HG02938 (cell line): ENCODE results near the gene SSR2.
"Not testable (repeated sequence)": the region's sequence is repeated elsewhere in the genome, so short reads cannot be mapped to it uniquely, and the experiment has no call there.

ENCODE experiments used
- ATAC-seq: cut with Tn5 transposase; IDR thresholded peaks from one replicate; pipeline ENCODE4 v1.9.1; 2021; ENCODE audit warnings: mild to moderate bottlenecking, moderate library complexity; ENCODE audit not compliant: unreplicated experiment

SSR2 gene

GRCh38 chr1:156048663-156049258 lies 28.0 kb upstream of the SSR2 start:
- ATAC-seq, result no peak

GRCh38 chr1:156045076-156045475 lies 24.3 kb upstream of the SSR2 start:
- no peak for ATAC-seq

DNA sequence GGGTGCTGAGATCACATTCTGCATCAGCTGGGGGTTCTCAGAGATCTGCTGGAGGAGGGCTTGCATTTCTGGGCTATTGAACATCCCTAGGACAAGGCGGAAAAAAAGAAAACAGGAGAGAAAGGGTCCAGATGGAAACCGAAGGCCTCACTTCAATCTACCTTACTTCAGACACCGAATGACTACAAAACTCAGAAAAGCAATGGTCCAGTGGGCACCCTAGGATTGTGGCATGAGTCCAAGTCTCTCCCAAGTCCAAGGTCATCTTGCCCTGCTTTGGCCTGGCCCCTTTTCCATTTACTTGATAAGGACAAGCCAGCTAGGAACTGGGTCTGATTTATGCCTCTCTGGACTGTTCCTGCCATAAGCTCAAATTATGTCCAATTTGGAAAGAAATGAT lies 22.1 kb upstream of the SSR2 start:
- no peak for ATAC-seq

DNA sequence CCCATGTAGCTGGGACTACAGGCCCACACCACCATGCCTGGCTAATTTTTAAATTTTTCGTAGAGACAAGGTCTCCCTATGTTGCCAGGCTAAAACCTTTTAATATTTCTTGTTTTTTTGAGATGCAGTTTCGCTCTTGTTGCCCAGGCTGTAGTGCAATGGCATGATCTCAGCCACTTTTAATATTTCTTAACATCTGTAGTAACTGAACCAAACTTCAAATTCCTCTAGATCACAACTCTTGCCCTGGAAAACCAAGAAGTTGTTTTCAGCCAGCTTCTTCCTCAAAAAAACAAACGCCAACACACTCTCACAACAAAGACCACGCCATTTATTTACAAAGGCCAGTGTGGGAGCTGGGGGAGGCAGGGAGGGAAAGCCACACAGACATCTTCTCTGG lies 14.2 kb upstream of the SSR2 start:
- not testable (repeated sequence) for ATAC-seq

DNA sequence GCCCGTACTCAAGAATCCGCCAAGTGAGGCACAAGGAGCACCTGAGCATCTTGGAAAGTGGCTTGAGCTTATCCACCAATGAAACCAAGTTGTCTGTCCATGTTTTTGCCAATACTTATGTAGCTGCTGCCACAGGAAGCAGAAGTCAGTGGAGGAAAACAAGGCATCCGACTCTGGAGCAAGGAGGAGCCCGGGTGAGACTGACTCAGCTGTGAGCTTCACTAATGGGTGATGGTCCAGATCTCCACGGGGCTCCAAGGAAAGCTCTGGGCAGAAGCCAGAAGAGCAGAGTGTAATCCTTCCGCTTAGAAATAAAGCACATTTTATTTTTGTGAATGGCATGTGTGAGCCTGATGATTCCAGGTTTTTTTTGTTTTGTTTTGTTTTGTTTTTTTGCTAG lies 12.3 kb upstream of the SSR2 start:
- ATAC-seq, result no peak

DNA sequence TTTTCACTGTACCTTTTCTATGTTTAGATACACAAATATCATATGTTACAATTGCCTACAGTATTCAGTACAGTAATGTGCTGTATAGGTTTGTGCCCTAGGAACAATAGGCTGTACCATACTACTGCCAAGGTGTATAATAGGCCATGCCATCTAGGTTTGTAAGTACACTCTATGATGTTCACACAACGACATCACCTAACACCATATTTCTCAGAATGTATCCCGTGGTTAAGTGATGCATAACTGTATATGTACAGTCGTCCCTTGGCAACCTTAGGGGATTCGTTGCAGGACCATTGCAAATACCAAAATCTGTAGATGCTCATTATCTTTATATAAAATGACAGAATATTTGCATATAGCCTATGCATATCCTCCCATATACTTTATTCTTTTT lies 5.8 kb upstream of the SSR2 start:
- ATAC-seq, result no peak

DNA sequence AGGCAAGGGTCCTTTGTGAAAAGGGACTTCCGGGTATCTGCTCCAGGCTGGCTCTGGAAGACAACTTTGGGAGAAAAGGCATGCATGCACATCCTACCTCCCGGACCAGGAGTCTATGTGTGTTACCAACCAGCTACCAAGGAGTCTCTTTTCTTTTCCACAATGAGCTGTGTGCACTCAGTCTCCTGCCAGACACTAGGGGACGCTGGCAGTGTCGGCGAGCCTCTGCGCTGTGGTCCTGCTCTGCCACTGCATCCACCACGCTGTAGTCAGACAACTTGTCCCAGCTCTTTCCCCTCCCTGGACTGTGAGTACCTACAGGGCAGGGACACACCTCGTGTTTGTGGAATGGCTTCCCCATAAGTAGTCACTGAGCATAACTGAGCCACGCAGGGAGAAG lies 5.1 kb upstream of the SSR2 start:
- ATAC-seq, result no peak

DNA sequence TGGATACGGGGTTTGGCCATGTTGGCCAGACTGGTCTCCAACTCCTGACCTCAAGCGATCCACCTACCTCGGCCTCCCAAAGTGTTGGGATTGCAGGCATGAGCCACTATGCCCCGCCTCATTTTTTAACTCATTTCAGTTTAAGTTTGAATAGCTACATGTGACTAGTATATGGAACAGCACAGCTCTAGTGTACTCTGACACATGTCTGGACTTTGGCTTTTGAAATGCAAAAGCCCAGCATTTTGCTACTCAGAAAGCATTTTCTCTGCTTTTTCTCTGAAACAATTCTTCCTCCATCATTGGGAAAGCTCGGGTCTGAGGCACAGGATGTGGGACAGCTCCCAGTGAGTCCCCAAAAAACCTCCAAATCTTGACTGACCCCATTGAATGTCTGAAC lies 4.0 kb upstream of the SSR2 start:
- no peak for ATAC-seq

DNA sequence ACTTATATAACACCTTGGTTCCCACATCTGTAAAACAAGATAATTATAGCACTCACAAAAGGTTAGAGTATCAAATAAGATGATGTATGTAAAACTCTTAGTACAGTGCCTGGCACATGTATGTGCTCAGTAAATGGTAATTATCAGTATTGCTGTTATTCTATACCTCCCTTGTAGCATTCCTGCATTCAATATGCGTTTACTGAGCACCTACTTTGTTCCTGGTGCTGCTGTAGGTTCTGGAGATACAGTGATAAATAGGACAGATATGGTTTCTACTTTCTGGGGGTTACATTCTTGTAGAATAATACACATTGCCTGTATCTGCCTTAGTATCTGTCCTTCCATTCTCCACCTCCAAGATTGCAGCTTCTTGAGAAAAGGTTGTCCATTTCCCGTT lies 1.2 kb upstream of the SSR2 start:
- no peak for ATAC-seq

DNA sequence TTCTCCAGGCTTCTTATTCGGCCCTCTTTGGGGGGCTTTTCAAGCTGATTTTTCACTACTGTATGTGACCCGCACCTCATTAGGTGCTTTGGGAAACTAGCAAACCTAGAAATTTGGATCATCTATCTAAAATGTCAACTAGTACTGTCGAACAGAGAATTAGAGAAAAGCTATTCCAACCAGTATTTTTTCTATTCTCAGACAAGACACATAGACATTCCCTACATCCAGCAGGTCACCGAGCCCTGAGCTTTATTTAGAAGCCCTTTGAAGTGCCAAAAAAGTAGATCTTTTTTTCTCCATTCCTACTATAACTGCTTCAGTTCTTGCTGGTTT lies 310 bp upstream of the SSR2 start:
- no peak for ATAC-seq

DNA sequence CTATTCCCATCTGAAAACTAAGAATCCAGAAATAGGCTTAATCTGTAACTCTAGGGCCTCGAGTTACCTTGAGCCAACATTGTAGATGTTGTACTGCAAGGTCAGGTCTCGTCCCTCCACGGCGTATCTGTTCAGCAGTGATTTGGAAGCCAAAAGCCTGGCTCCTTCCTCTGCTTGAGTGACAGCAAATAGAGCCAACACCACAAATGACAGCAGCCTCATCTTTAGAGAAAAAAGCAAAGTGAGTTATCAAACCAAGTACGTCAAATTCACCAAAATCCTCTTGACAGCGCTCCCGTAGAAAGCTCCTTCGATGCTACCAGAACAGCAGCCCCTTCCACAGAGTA lies 832 bp downstream of the SSR2 start:
- ATAC-seq, result no peak

DNA sequence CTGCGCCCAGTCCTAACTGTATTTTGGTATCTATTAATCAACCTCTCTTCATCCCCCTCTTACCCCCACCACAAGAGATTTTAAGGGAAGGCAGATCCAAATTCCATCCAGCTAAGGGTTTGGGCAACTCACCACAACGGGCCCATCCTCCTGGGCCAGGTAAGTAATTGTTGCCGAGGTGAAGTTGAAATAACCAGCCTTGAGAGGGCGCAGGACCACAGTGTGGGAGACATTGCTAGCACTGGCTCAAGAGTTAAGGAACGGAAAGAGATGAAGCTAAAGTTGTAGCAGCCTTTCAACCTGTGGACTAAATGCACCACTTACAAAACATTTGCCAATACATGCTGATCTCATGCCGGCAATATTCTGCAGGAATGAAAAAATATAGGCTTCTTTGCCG lies 5.9 kb downstream of the SSR2 start:
- no peak for ATAC-seq

DNA sequence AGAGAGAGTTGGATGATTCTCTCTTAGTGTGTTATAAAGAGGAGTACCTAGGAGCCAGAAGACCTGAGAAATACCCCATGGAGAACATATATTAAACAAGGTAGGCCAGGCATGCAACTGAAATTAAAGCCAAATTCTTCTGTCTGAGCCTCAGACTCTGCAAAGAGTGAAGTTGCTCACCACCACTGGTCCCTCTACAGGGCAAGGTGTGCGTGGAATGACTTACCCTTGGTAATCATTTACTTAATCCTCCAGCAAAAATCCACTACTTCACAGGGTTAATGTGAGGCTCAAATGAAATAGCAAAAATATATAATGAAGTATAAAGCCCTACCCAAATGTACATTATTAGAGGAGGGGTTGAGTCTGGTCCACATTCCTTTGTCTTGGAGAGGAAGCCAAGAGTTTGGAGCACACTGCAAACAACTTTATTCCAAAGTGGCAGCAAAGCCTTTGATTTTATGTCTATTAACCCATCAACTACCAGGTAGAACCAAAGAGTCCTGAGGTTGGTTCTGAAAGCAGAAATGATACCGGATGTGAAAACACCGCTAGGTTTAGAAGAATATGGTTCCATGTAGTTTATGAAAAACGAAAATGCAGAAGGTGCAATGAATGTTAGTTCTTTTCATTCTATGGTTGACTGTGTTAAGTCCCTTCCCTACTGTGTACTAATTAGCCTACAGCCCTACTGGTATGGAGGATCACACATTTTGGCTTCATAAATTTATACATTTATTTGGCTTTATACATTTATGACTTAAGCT lies 8.5 kb downstream of the SSR2 start:
- peak; percentile 75 for ATAC-seq

GRCh38 chr1:156009404-156009803 lies 11.3 kb downstream of the SSR2 start:
- ATAC-seq, result no peak

GRCh38 chr1:156006666-156007376 lies 13.9 kb downstream of the SSR2 start:
- no peak for ATAC-seq

- ATAC-seq, result no peak
These were observed 15.7 kb downstream of the SSR2 start for GRCh38 chr1:156004843-156005584.

GRCh38 chr1:156003923-156004188 lies 16.9 kb downstream of the SSR2 start:
- no peak for ATAC-seq

GRCh38 chr1:156002188-156002911 lies 18.4 kb downstream of the SSR2 start:
- ATAC-seq, result no peak

GRCh38 chr1:156001662-156002171 lies 19.0 kb downstream of the SSR2 start:
- no peak for ATAC-seq

DNA sequence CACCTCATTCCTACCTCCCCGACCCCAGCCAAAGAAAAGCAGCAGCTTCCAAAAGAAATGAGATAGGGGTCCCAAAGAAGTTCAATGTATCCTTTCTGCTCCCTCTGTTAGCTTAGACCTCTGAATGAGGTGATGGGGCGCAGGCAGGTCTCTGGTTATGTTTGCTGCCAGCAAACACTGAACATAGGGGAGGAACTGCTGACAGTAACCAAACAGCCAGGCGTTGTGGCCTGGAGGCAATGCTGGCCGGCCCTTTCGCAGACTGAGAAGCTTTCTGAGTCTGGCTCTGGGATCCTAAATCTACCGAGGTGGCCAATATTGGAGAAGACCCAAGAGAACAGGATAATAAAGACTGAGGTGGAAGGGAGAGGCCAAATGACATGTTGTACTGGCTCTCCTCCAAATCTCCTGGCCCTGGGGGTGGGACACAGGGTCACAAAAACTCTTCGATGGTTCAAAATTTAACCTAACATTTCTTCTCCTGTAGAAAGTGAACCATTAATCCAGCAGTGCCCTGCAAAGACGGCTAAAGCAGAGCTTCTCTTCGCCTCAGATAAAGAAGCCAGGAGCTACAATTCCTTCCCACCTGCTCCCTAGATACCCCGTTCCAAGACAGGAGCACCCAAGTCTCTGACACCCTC lies 19.6 kb downstream of the SSR2 start:
- no peak for ATAC-seq

GRCh38 chr1:155999964-156000363 lies 20.8 kb downstream of the SSR2 start:
- no peak for ATAC-seq
